SK-N-MC (cell line): ENCODE data around the gene IGFLR1.

Experiments
- EZH2 ChIP-seq: fragments of 200-600 bp; sonication (generic); IDR thresholded peaks from one replicate; pipeline ENCODE4 v1.6.1; 2017; ENCODE audit warnings: antibody characterized with exemption
- FOXP2 ChIP-seq: optimal IDR thresholded peaks from 2 replicates; pipeline ENCODE3; 2011; ENCODE audit warnings: mild to moderate bottlenecking, moderate library complexity; ENCODE audit not compliant: insufficient read depth; ENCODE audit errors: extremely low read length, control extremely low read depth
- POLR2AphosphoS5 ChIP-seq: IDR thresholded peaks from 2 replicates; pipeline ENCODE4 v1.6.1; 2012; ENCODE audit warnings: mild to moderate bottlenecking, low read depth, low read length, borderline replicate concordance

- no peak for TF ChIP-seq EZH2
- TF ChIP-seq POLR2AphosphoS5, result no peak
- TF ChIP-seq FOXP2, result no peak
Measured at GRCh38 chr19:35731779-35732405, 10.4 kb downstream of the IGFLR1 start.
